ELR (cell line): ENCODE data around the gene CDH5.

Experiments used
- DNase-seq: peaks from one replicate; pipeline ENCODE4 v3.0.0-alpha.2; 2015; ENCODE audit warnings: low read depth

The CDH5 gene

DNA sequence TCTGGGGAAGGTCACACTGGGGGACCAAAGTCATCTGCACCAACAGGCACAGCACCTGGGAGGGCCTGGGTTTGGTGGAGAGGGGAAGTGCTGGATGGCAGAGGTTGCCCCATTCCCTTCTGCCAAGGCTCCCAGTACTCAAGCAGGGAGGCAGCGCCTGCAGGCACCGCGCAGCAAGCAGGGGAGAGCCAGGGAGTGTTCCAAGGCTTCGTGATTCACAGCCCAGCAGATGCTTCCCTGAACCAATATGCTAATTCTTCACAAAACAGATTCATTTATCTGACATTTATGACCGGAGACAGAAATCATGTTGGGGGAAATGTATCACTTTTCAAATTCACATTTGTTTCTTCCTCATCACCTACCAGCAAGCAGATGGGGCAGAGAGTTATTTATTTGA lies 13.4 kb upstream of the CDH5 start:
- no peak for DNase-seq

GRCh38 chr16:66354034-66354909 lies 12.2 kb upstream of the CDH5 start:
- DNase-seq, result no peak

GRCh38 chr16:66355526-66355925 lies 11.0 kb upstream of the CDH5 start:
- DNase-seq, result no peak

DNA sequence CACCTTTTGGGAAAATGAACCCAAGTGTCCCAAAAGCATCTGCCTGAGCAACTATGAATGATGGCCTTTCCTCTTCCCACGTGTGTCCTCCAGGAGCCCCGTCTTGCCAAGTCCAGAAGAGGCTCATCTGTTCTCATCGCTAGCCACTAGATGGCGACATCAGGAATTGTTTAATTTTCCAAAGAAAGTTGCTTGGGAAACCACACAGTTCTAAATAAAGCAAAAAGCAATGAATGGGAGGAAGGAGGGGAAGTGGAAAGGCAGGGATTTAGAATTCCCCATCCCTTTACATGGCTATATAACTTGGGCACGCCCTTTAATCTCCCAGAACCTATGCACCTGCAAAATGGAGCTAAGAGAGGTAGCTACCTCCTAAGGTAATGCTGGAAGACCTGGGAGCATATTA lies 9.0 kb upstream of the CDH5 start:
- DNase-seq, result peak; percentile 85

DNA sequence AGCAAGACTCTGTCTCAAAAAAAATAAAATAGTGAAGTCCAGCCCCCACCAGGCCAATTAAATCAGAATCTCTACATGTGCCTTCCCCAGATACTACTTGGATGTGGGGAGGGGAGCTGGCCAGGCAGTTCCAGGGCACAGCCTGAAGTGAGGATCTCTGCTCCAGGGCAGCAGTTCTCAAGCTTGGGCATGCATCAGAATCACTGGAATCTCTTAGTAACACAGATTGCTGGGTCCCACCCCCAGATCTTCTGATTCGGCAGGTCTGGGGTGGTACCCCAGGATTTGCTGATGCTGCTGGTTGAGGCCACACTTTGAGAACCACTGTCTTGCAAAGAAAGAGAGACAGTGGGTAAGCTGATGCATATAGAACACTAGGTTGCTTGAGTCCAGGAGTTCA lies 8.3 kb upstream of the CDH5 start:
- no peak for DNase-seq

GRCh38 chr16:66359012-66359411 lies 7.5 kb upstream of the CDH5 start:
- peak; percentile 73 for DNase-seq

DNA sequence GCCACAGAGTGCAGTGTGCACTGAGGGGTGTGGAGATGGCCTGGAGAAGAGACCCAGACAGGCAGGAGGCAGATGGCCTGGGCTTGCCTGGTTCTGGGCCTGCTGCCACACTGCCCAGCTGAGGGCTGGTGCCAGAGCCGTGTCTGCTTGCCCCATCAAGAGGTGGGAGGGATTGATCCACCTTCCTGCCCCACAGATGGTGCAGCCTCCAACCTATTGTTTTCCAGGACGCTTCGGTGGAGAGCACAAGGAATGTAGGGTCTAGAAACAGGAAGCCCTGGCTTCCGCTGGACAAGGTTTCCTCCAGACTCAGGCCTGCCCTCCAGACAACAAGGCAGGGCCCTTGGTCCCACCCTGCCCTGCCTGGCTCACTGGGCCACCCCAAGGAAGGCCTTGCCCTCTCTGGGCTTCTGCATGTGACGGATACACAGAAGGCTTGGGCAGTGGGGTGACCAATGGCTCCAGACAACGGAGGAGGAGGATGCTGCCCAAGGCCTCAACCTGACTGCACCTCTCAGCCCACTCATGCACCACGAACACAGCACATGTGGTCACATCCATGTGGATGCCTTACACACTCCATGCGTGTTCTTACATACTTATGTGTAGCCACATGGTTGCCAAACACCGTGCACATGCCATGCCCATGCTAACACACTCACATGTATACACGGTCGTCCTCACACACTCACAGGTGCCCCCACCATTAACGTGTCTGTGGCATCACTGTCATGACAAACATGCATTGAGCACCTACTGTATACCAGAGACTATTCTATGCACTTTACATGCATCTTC lies 6.5 kb upstream of the CDH5 start:
- no peak for DNase-seq

- no peak for DNase-seq
These were observed 5.7 kb upstream of the CDH5 start for GRCh38 chr16:66360624-66361324.

DNA sequence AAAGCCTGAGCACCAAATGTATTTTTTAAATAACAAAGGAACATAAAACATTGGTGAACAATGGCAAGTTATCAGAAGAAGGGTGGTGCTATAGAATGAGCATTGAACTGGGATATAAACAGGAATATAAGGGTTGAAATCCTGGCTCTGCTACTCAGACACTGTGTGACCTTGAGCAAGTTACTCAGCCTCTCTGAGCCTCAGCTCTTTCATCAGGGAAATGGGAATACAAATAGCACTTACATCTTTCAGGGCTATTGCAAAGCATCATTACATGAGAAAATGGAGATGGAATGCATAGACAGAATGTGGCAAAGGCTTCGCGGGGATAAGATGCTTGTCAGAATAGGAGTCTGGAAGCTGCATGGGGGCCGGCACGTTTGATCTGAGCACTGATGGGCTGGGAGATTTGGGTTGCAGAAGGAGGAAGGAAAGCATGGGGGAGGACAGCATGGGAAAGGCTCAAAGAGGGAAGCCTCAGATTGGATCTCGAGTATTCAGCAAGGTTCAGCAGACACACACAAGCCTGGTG lies 4.8 kb upstream of the CDH5 start:
- no peak for DNase-seq

DNA sequence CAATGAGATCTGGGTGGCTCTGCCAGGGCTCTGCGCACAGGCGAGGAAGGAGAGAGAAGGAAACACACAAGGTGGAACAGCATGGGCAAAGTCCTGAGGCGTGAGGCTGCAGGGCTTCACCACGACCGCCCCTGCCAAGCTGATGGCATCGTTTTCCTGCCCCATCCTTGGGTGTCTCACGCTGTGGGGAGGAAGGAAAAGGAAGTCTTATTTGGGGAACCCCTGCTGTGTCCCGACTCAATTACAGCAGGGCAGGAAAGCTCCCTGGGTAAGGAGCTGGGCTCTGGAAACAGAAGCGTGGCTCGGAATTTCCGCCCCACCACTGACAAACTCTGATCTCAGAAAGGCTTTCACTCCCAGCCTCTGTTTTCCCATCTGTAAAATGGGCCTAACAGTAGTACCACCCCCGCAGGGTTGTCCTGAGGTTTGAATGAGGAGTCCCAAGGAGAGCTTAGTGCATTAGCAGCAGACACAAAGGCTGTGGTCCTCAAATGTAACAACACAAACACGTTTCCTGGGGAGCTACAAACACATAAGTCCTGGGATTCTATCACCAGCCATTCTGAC lies 3.2 kb upstream of the CDH5 start:
- no peak for DNase-seq

GRCh38 chr16:66364117-66364958 lies 2.2 kb upstream of the CDH5 start:
- no peak for DNase-seq

- no peak for DNase-seq
These were observed 1.6 kb upstream of the CDH5 start for GRCh38 chr16:66364959-66365306.

DNA sequence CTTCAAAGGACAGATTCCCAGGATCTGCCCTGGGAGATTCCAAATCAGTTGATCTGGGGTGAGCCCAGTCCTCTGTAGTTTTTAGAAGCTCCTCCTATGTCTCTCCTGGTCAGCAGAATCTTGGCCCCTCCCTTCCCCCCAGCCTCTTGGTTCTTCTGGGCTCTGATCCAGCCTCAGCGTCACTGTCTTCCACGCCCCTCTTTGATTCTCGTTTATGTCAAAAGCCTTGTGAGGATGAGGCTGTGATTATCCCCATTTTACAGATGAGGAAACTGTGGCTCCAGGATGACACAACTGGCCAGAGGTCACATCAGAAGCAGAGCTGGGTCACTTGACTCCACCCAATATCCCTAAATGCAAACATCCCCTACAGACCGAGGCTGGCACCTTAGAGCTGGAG lies 840 bp upstream of the CDH5 start:
- no peak for DNase-seq

- DNase-seq, result no peak
These were observed 1.7 kb downstream of the CDH5 start for GRCh38 chr16:66367968-66368891.

GRCh38 chr16:66369055-66369592 lies 2.6 kb downstream of the CDH5 start:
- DNase-seq, result no peak

GRCh38 chr16:66370786-66371684 lies 4.5 kb downstream of the CDH5 start:
- DNase-seq, result no peak

DNA sequence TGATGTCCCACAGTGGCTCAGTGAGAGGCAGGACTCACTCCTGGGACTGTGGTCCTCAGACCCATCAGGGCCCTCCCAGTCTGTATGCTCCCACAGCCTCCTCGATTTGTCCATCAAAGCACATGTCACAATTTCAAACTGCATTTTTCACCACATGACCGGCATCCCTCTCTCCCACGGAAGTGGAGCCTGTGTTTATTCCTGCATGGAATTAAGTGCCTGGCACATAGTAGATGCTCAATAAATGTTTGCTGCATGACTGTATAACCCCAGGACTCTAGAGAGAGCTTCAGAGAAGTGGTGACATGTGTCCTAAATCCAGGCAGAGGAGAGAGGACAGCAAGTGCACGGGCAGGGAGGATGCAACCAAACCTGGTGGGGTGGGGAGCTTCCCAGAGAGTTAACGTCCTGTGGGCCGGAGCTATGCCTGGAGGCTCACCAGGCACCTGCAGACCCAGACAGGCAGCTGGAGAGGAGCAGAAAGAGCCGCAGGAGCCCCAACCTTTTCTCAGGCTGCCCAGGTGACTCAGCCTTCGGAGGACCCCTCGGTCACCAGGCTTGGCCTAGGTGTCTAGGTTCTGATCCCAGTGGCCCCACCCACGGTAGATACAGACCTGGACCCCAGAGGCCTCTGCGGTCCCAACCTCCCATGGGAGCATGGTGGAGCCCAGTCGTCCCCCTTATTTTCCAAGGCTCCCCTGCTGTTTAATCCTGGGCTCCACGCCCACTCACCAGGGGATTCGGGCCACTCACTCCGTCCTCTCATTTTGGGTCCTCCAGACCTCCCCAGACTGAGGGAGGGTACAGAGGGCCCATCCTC lies 5.8 kb downstream of the CDH5 start:
- no peak for DNase-seq

- DNase-seq, result no peak
These were observed 6.3 kb downstream of the CDH5 start for GRCh38 chr16:66372898-66373155.
